WTC11 (cell line): ENCODE results near the gene JOSD1. TPM values are rescaled to one million over a fixed set of nuclear protein-coding genes. Genes with fewer than 3 reads are reported as not detected.

Source experiments
- ATAC-seq: fragments of 200-7000 bp; cut with Tn5 transposase; 2 replicates; pipeline ENCODE4 v1.10.0; 2021; ENCODE audit warnings: mild to moderate bottlenecking, moderate library complexity
- CTCF ChIA-PET: fragments of 300-600 bp; sonication (Branson Sonifier 250); formaldehyde crosslinking; loops from one replicate; lab custom pipeline; 2021; ENCODE audit warnings: antibody characterized with exemption; lab: Charles Lee
- POLR2A ChIA-PET: fragments of 350-600 bp; sonication (Branson Sonifier 250); formaldehyde crosslinking; loops from one replicate; lab custom pipeline; 2021; ENCODE audit warnings: antibody characterized with exemption; lab: Charles Lee
- DNase-seq: peaks from one replicate; pipeline ENCODE4 v3.0.0; 2021; ENCODE audit warnings: low spot score
- H3K27ac Mint-ChIP-seq: 2 replicates; pipeline ENCODE4 v1.8.0; 2021; ENCODE audit warnings: mixed read lengths
- H3K27me3 Mint-ChIP-seq: 2 replicates; pipeline ENCODE4 v1.8.0; 2021; ENCODE audit warnings: low read depth, mild to moderate bottlenecking, moderate library complexity, mixed read lengths
- H3K36me3 Mint-ChIP-seq: 2 replicates; pipeline ENCODE4 v1.8.0; 2021; ENCODE audit warnings: mixed read lengths
- H3K4me1 Mint-ChIP-seq: 2 replicates; pipeline ENCODE4 v1.8.0; 2022; ENCODE audit warnings: mixed read lengths
- H3K4me3 Mint-ChIP-seq: 2 replicates; pipeline ENCODE4 v1.8.0; 2021; ENCODE audit warnings: mild to moderate bottlenecking, moderate library complexity, mixed read lengths
- H3K9me3 Mint-ChIP-seq: 2 replicates; pipeline ENCODE4 v1.8.0; 2021; ENCODE audit warnings: mixed read lengths
- ETV6 ChIP-seq: sonication (generic); formaldehyde crosslinking; IDR thresholded peaks from 2 replicates; pipeline ENCODE4 v1.8.1; 2022; ENCODE audit warnings: mild to moderate bottlenecking, missing genetic modification reagents
- FOXJ3 ChIP-seq: sonication (generic); formaldehyde crosslinking; IDR thresholded peaks from 2 replicates; pipeline ENCODE4 v1.9.0; 2021; ENCODE audit warnings: missing genetic modification reagents, mild to moderate bottlenecking, borderline replicate concordance
- GTF2I ChIP-seq: fragments of 250-450 bp; sonication (Bioruptor Pico); conservative IDR thresholded peaks from 2 replicates; pipeline ENCODE4 v1.4.0; 2021; ENCODE audit warnings: mild to moderate bottlenecking
- IRF2 ChIP-seq: sonication (generic); formaldehyde crosslinking; IDR thresholded peaks from 2 replicates; pipeline ENCODE4 v1.8.0; 2022; ENCODE audit warnings: low read depth, missing genetic modification reagents, borderline replicate concordance
- JUN ChIP-seq: sonication (generic); formaldehyde crosslinking; IDR thresholded peaks from 2 replicates; pipeline ENCODE4 v1.8.0; 2023; ENCODE audit warnings: mild to moderate bottlenecking, missing genetic modification reagents
- MXD4 ChIP-seq: fragments of 250-450 bp; sonication (Bioruptor Pico); IDR thresholded peaks from 2 replicates; pipeline ENCODE4 v1.8.0; 2021; ENCODE audit warnings: mild to moderate bottlenecking, moderate library complexity, borderline replicate concordance
- MYBL2 ChIP-seq: sonication (generic); formaldehyde crosslinking; IDR thresholded peaks from 2 replicates; pipeline ENCODE4 v1.8.1; 2023; ENCODE audit warnings: mild to moderate bottlenecking, moderate library complexity, missing genetic modification reagents
- NR3C1 ChIP-seq: sonication (generic); formaldehyde crosslinking; conservative IDR thresholded peaks from 2 replicates; pipeline ENCODE4 v1.8.1; 2023; ENCODE audit warnings: low read depth, mild to moderate bottlenecking, missing genetic modification reagents
- RORB ChIP-seq: fragments of 250-450 bp; sonication (Bioruptor Pico); IDR thresholded peaks from 2 replicates; pipeline ENCODE4 v1.9.0; 2021; ENCODE audit warnings: mild to moderate bottlenecking
- SP1 ChIP-seq: sonication (generic); formaldehyde crosslinking; conservative IDR thresholded peaks from 2 replicates; pipeline ENCODE4 v1.8.1; 2022; ENCODE audit warnings: missing genetic modification reagents
- TEAD4 ChIP-seq: sonication (generic); formaldehyde crosslinking; IDR thresholded peaks from 2 replicates; pipeline ENCODE4 v1.8.0; 2022; ENCODE audit warnings: mild to moderate bottlenecking, missing genetic modification reagents
- ZNF121 ChIP-seq: sonication (generic); formaldehyde crosslinking; IDR thresholded peaks from 2 replicates; pipeline ENCODE4 v1.8.0; 2023; ENCODE audit warnings: missing genetic modification reagents
- ZNF671 ChIP-seq: fragments of 250-450 bp; sonication (Bioruptor Pico); IDR thresholded peaks from 2 replicates; pipeline ENCODE4 v1.8.0; 2021; ENCODE audit warnings: mild to moderate bottlenecking
- total RNA-seq: library from RNA; stranded (reverse); gene quantifications from 3 replicates; pipeline ENCODE4 v1.2.3, GENCODE V29; 2021
- TF ChIP-seq, protein P1 (sequence below): sonication (generic); formaldehyde crosslinking; IDR thresholded peaks from 2 replicates; pipeline ENCODE4 v1.8.1; 2022; ENCODE audit warnings: mild to moderate bottlenecking, missing genetic modification reagents, moderate library complexity, borderline replicate concordance
- TF ChIP-seq, protein P2 (sequence below): fragments of 250-450 bp; sonication (Bioruptor Pico); IDR thresholded peaks from 2 replicates; pipeline ENCODE4 v1.9.0; 2021; ENCODE audit warnings: moderate library complexity, mild to moderate bottlenecking, inconsistent platforms, borderline replicate concordance
- TF ChIP-seq, protein P3 (sequence below): sonication (generic); formaldehyde crosslinking; IDR thresholded peaks from 2 replicates; pipeline ENCODE4 v1.8.0; 2022; ENCODE audit warnings: mild to moderate bottlenecking, missing genetic modification reagents
- TF ChIP-seq, protein P4 (sequence below): sonication (generic); formaldehyde crosslinking; IDR thresholded peaks from 2 replicates; pipeline ENCODE4 v1.8.1; 2022; ENCODE audit warnings: low read depth, mild to moderate bottlenecking, moderate library complexity, missing genetic modification reagents, borderline replicate concordance
- TF ChIP-seq, protein P5 (sequence below): fragments of 250-450 bp; sonication (Bioruptor Pico); IDR thresholded peaks from 2 replicates; pipeline ENCODE4 v1.9.0; 2021; ENCODE audit warnings: mild to moderate bottlenecking
- TF ChIP-seq, protein P6 (sequence below): sonication (generic); formaldehyde crosslinking; IDR thresholded peaks from 2 replicates; pipeline ENCODE4 v1.8.0; 2023; ENCODE audit warnings: missing genetic modification reagents
- TF ChIP-seq, protein P7 (sequence below): sonication (generic); formaldehyde crosslinking; IDR thresholded peaks from 2 replicates; pipeline ENCODE4 v1.8.1; 2023; ENCODE audit warnings: mild to moderate bottlenecking, missing genetic modification reagents
- TF ChIP-seq, protein P8 (sequence below): fragments of 200-600 bp; IDR thresholded peaks from 2 replicates; pipeline ENCODE4 v1.8.0; 2022; ENCODE audit warnings: antibody characterized with exemption

JOSD1 gene
- total RNA-seq, 1 experiment from 2014 or later: 24.5 TPM

DNA sequence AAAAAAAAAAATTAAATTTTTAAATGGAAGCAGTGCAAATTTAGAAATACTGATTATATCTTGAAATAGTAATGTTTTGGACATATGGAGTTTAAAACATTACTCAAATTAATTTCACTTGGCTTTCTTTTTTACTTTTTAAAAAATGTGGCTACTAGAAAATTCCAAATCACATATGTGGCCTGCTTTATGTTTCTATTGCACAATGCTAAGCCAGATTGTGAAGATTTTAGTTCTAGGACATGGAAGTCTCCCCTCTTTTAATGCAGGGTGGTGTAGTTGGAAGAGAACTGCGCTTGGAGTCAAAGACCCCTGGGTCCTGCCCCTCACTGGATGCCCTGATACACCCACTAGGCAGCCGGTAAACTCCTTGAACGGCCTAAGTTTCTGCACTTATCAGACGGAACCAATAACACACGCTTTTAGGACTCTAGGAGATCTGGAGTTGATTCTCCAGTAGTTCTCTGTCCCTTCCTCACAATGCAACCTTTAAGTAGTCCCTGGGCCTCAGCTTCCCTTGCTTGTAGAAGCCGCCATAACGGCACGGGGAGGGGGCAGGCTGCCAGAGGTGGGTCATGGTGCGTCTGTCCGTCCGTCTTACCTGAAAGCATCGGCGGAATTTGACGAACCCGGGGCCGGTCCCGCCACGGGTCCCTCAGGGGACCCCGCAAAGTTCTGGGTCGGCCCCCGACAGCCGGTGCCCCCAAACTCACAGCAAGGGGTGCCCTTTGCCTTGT lies 45.1 kb downstream of the JOSD1 start (continued):
- TF ChIP-seq, protein P1, sequence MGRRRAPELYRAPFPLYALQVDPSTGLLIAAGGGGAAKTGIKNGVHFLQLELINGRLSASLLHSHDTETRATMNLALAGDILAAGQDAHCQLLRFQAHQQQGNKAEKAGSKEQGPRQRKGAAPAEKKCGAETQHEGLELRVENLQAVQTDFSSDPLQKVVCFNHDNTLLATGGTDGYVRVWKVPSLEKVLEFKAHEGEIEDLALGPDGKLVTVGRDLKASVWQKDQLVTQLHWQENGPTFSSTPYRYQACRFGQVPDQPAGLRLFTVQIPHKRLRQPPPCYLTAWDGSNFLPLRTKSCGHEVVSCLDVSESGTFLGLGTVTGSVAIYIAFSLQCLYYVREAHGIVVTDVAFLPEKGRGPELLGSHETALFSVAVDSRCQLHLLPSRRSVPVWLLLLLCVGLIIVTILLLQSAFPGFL (CRISPR knock-in tag): no peak
- TF ChIP-seq, protein P2, sequence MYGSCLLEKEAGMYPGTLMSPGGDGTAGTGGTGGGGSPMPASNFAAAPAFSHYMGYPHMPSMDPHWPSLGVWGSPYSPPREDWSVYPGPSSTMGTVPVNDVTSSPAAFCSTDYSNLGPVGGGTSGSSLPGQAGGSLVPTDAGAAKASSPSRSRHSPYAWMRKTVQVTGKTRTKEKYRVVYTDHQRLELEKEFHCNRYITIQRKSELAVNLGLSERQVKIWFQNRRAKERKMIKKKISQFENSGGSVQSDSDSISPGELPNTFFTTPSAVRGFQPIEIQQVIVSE: no peak
- TF ChIP-seq, protein P3, sequence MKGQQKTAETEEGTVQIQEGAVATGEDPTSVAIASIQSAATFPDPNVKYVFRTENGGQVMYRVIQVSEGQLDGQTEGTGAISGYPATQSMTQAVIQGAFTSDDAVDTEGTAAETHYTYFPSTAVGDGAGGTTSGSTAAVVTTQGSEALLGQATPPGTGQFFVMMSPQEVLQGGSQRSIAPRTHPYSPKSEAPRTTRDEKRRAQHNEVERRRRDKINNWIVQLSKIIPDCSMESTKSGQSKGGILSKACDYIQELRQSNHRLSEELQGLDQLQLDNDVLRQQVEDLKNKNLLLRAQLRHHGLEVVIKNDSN (CRISPR knock-in tag): no peak
- TF ChIP-seq ZNF121 (CRISPR knock-in tag) (no peak), ZNF671 (CRISPR knock-in tag) (no peak), GTF2I (CRISPR knock-in tag) (no peak), SP1 (CRISPR knock-in tag) (no peak)

DNA sequence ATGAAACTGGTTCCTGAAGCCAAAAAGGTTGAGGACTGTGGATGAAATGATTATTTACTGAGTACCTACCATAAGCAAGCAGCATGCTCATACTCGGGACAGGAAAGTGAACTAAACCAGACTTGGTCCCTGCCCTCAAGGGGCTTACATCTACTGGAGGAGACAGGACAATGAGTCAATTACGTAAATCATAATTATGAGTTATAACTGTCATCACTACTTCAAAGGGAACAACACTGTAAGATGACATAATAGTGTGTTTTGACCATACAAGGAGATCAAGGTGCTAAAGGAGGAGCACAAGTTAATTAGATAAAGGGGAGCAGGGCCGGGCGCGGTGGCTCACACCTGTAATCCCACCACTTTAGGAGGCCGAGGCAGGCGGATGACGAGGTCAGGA lies 47.0 kb downstream of the JOSD1 start:
- ATAC-seq (no peak), DNase-seq (no peak)
- ChIA-PET CTCF (no interaction called here), POLR2A (no interaction called here)
- H3K27me3 Mint-ChIP-seq: no peaks in the 10 kb centered on the region
- H3K4me1 Mint-ChIP-seq: peaks cover 10% of the 10 kb centered on the region
- H3K4me3 Mint-ChIP-seq: no peak overlapping the region
- TF ChIP-seq, protein P4, sequence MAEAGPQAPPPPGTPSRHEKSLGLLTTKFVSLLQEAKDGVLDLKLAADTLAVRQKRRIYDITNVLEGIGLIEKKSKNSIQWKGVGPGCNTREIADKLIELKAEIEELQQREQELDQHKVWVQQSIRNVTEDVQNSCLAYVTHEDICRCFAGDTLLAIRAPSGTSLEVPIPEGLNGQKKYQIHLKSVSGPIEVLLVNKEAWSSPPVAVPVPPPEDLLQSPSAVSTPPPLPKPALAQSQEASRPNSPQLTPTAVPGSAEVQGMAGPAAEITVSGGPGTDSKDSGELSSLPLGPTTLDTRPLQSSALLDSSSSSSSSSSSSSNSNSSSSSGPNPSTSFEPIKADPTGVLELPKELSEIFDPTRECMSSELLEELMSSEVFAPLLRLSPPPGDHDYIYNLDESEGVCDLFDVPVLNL (CRISPR knock-in tag): no peak
- TF ChIP-seq GTF2I (CRISPR knock-in tag): no peak
- no peak for TF ChIP-seq NR3C1
- no peak for TF ChIP-seq TEAD4
- TF ChIP-seq, protein P5, sequence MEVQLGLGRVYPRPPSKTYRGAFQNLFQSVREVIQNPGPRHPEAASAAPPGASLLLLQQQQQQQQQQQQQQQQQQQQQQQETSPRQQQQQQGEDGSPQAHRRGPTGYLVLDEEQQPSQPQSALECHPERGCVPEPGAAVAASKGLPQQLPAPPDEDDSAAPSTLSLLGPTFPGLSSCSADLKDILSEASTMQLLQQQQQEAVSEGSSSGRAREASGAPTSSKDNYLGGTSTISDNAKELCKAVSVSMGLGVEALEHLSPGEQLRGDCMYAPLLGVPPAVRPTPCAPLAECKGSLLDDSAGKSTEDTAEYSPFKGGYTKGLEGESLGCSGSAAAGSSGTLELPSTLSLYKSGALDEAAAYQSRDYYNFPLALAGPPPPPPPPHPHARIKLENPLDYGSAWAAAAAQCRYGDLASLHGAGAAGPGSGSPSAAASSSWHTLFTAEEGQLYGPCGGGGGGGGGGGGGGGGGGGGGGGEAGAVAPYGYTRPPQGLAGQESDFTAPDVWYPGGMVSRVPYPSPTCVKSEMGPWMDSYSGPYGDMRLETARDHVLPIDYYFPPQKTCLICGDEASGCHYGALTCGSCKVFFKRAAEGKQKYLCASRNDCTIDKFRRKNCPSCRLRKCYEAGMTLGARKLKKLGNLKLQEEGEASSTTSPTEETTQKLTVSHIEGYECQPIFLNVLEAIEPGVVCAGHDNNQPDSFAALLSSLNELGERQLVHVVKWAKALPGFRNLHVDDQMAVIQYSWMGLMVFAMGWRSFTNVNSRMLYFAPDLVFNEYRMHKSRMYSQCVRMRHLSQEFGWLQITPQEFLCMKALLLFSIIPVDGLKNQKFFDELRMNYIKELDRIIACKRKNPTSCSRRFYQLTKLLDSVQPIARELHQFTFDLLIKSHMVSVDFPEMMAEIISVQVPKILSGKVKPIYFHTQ: no peak
- H3K27ac Mint-ChIP-seq: no peak overlapping the region
- peaks cover 12% of the 10 kb centered on the region for H3K36me3 Mint-ChIP-seq
- peaks cover 5% of the 10 kb centered on the region for H3K9me3 Mint-ChIP-seq

DNA sequence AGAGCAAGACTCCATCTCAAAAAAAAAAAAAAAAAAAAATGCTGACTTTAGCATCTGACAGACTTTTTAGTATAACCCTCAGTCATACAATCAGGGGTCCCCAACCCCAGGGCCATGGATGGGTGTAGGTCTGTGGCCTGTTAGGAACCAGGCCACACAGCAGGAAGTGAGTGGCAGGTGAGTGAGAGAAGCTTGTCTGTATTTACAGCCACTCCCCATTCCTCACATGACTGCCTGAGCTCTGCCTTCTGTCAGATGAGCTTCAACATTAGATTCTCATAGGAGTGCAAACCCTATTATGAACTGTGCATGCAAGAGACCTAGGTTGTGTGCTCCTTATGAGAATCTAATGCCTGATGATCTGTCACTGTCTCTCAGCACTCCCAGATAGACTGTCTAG lies 47.9 kb downstream of the JOSD1 start:
- ChIA-PET POLR2A (no interaction called here), CTCF (no interaction called here)
- no peak for TF ChIP-seq JUN
- TF ChIP-seq MYBL2: no peak
- TF ChIP-seq MXD4 (CRISPR knock-in tag): no peak
- no peak for TF ChIP-seq IRF2
- TF ChIP-seq FOXJ3 (CRISPR knock-in tag): no peak
- no peak for TF ChIP-seq ETV6 (CRISPR knock-in tag)
- TF ChIP-seq, protein P6, sequence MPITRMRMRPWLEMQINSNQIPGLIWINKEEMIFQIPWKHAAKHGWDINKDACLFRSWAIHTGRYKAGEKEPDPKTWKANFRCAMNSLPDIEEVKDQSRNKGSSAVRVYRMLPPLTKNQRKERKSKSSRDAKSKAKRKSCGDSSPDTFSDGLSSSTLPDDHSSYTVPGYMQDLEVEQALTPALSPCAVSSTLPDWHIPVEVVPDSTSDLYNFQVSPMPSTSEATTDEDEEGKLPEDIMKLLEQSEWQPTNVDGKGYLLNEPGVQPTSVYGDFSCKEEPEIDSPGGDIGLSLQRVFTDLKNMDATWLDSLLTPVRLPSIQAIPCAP (CRISPR knock-in tag): no peak
- TF ChIP-seq, protein P7, sequence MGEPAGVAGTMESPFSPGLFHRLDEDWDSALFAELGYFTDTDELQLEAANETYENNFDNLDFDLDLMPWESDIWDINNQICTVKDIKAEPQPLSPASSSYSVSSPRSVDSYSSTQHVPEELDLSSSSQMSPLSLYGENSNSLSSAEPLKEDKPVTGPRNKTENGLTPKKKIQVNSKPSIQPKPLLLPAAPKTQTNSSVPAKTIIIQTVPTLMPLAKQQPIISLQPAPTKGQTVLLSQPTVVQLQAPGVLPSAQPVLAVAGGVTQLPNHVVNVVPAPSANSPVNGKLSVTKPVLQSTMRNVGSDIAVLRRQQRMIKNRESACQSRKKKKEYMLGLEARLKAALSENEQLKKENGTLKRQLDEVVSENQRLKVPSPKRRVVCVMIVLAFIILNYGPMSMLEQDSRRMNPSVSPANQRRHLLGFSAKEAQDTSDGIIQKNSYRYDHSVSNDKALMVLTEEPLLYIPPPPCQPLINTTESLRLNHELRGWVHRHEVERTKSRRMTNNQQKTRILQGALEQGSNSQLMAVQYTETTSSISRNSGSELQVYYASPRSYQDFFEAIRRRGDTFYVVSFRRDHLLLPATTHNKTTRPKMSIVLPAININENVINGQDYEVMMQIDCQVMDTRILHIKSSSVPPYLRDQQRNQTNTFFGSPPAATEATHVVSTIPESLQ (CRISPR knock-in tag): no peak
- TF ChIP-seq, protein P8, sequence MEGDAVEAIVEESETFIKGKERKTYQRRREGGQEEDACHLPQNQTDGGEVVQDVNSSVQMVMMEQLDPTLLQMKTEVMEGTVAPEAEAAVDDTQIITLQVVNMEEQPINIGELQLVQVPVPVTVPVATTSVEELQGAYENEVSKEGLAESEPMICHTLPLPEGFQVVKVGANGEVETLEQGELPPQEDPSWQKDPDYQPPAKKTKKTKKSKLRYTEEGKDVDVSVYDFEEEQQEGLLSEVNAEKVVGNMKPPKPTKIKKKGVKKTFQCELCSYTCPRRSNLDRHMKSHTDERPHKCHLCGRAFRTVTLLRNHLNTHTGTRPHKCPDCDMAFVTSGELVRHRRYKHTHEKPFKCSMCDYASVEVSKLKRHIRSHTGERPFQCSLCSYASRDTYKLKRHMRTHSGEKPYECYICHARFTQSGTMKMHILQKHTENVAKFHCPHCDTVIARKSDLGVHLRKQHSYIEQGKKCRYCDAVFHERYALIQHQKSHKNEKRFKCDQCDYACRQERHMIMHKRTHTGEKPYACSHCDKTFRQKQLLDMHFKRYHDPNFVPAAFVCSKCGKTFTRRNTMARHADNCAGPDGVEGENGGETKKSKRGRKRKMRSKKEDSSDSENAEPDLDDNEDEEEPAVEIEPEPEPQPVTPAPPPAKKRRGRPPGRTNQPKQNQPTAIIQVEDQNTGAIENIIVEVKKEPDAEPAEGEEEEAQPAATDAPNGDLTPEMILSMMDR: no peak
- TF ChIP-seq RORB (CRISPR knock-in tag): no peak

More for the DNA sequence above, 47.9 kb downstream of the JOSD1 start:
- ATAC-seq: no peak
- Mint-ChIP-seq H3K27me3 (no peaks in the 10 kb centered on the region), H3K4me1 (peaks cover 10% of the 10 kb centered on the region), H3K27ac (no peak overlapping the region), H3K4me3 (no peak overlapping the region), H3K36me3 (peaks cover 15% of the 10 kb centered on the region), H3K9me3 (peaks cover 5% of the 10 kb centered on the region)
- DNase-seq: no peak
